Middle frontal gyrus (tissue), 1 donor: ENCODE results near the gene MGMT.
"Not testable (repeated sequence)": the region's sequence is repeated elsewhere in the genome, so short reads cannot be mapped to it uniquely, and the experiment has no call there.

Experiments used
- DNase-seq: peaks from one replicate; pipeline ENCODE4 v3.0.0-alpha.2; 2015; ENCODE audit warnings: low spot score; ENCODE audit errors: extremely low spot score

The MGMT gene

DNA sequence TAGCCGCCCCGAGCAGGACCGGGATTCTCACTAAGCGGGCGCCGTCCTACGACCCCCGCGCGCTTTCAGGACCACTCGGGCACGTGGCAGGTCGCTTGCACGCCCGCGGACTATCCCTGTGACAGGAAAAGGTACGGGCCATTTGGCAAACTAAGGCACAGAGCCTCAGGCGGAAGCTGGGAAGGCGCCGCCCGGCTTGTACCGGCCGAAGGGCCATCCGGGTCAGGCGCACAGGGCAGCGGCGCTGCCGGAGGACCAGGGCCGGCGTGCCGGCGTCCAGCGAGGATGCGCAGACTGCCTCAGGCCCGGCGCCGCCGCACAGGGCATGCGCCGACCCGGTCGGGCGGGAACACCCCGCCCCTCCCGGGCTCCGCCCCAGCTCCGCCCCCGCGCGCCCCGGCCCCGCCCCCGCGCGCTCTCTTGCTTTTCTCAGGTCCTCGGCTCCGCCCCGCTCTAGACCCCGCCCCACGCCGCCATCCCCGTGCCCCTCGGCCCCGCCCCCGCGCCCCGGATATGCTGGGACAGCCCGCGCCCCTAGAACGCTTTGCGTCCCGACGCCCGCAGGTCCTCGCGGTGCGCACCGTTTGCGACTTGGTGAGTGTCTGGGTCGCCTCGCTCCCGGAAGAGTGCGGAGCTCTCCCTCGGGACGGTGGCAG is at the start of gene MGMT:
Gene MGMT (plus strand): TSS at position 539 of the 656 bp plus-strand sequence.
- DNase-seq, result peak; percentile 58

DNA sequence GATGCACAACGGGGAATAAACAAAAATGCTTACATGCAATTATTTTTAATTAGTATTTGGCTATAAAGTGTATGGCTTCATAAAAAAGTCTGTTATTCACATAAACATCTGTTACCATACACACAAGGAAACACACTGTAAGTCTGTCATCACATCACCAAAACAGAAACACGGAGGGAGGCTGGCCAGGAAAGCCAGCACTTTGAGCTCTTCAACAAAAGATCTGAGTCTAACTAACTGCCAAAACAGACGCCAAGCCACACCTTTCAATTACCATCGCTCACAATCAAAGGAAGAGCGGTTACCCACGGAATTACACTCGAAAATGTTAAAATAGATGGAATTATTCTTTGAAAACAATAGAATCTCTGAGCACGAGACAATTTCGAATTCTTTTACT is 49.2 kb upstream of the MGMT start:
- DNase-seq, result no peak

DNA sequence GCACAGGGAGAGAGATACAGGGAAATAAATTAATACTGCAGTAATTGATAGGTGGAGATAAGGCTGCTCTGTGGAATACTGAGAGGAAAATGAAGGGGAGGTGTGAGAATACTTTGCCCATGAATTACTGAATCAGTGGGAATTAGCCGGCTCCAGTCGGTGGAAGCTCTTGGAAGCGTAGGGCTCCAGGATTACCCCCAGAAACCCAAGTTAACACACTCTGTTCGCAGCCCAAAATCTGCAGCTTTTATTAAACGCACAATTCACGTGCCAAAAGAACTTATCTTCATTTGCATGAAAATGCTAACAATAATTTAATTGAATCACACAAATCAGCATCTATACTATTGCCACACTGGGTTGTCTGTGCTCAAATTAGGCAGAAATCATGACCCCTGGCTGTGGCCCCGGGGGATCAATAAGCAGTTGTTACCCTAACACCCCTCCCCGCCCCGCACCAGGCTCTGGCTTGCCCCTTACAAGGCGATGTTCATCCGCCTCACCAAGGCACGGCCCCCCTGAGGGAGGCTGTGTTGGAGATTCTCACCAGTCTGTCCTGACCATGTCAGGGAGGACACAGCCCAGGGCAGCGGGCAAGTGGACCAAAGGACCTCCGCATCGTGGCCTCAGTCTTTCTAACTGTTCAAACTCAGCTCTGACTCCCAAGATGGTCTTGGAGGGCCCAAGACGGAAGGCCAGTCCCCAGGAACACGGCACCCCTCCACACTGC is 48.4 kb upstream of the MGMT start:
- no peak for DNase-seq

DNA sequence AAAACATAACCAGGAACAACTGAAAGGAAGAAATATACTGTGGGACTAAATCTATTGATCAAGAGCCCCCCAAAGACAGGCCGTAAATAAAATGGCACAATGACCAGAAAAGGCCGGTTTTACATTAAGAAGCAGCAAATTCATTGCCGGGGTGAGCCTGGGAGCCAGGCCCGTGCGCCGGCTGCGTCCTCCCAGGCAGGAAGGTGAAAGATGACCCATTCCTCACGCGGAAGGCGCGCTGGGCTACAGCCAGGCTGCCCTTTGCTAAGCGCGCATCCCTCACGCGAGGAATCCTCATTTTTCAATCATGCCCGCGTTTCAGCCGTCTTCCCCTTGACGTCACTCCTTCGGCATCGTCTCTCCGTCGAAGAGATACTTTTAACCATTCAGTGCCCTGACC is 47.6 kb upstream of the MGMT start:
- DNase-seq, result no peak

DNA sequence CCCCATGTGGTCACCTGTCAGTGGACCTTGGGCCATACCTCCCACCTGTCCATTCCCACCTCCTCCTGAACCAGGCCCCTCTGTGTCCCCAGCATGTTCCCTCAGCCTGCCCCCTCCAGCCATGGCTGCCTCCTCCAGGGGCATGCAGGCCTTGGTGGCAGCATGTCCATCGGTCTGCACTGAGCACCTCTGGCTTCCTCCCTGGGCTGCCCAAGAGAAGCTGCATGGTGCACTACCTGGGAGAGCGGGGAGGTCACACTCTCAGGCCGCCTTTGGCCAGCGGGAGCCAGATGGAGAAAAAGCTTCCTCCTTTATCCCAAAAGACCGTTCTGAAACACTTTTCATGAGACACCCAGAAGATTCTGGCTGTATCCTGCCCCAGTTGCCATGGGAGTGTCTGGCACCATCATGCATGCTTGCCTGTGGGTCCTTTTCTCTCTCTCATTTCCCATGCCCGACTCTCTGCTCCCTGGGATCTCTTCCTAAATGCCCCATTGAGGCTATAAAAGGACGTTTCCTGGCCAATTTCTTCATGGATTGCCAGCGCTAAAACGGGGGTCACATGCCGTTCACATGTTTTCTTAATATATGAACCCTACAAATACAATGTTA is 45.5 kb upstream of the MGMT start:
- DNase-seq, result no peak

DNA sequence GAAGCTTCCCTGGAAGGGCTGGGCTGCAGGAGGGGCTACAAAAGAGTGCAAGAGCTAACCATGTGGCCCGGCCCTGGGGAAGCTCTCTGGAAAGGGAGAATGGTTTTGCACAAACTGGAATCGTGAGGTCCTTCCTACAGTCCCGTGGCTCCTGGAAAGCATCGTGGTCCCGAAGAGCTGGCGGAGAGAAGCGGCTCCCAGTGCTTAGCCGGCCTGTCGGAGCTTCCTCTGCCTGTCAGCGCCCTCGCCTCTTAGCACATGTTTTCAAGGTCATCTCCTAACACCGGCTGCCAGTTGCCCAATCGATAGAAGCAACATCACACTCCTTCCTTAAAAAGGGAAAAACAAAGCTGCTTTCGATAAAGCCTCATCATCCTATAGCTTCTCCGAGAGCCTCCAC is 42.1 kb upstream of the MGMT start:
- no peak for DNase-seq

DNA sequence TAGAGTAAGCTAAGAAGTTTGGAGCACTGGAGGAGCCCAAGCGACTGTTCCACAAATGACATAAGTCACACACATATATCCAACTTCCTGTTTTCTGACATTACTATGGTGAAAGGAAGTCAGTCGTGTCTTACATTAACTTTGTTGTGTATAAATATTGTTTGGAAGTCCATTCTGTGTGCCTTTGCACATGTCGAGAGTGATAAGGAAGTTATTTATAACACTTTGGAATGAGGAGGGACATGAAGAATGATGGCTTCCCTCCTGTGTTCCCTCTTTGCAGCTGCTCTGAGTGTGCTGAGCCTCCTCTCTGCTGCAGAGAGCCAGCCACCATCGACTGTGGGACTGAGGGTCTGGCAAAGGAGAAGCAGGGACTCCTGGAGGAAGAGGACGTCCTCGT is 40.4 kb upstream of the MGMT start:
- no peak for DNase-seq

DNA sequence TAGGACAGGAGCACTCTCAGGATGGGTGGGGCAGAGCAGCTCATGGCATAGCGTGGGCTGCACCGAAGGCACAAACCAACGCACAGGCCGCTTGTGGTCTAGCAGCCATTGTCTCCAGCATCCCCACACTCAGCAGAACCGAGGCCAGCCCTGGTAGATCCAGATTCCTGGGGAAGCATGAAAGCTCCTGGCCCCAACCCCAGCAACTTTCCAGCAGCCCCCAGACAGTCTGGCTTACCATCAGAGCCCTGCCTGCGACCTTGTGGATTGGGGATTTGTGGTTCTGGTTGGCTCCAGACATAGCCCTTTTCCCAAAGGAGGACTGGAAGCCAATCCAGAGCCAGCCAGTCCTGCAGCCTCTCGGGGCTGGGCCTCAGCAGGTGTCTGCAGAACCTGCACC is 33.8 kb upstream of the MGMT start:
- no peak for DNase-seq

DNA sequence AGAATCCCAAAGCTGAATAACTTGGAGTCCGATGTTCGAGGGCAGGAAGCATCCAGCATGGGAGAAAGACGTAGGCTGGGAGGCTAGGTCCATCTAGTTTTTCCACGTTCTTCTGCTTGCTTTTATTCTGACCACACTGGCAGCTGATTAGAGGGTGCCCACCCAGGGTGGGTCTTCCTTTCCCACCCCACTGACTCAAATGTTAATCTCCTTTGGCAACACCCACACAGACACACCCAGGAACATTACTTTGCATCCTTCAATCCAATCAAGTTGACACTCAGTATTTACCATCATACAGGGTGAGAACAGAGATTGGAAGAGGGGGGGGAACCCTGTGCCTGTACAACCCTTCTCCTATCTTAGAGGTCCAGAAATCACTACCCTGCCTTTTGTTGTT is 31.3 kb upstream of the MGMT start:
- not testable (repeated sequence) for DNase-seq

DNA sequence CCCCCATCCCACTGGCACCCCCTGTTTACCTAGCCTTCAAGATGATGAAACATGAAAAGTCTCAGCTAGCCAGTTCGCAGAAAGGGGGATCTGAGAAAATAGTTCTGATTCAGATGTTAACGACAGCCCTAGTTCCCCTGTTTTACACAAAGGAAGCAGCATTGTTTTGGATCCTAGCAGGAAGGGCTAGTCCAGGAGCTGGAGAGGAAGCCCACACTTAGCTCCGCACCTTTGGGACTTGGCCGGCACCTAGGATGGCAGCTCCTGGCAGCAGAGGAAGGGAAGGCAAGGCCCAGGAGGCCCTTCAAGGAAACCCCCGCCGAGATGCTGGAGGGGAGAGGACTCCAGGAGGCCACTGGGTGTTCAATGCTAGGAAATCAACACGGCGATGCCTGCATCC is 29.0 kb upstream of the MGMT start:
- DNase-seq, result no peak

DNA sequence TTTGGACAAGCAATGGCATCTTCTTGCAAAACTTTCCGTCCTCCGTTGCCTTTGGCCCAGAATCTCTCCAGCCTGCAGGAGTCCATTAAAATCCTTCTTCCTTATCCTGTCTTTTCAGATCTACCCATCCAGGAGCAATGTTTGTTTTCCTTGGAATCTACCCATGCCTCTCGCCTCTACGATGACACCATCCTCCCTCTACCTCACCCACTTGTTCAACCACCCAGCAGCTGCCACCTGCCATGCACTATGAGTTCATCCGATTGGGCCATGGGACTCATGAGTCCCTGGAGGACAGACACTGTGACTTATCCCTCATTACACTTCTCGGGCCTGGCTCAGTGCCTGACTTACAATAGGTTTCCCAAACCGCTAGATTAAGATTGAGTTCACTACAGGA is 26.8 kb upstream of the MGMT start:
- no peak for DNase-seq

DNA sequence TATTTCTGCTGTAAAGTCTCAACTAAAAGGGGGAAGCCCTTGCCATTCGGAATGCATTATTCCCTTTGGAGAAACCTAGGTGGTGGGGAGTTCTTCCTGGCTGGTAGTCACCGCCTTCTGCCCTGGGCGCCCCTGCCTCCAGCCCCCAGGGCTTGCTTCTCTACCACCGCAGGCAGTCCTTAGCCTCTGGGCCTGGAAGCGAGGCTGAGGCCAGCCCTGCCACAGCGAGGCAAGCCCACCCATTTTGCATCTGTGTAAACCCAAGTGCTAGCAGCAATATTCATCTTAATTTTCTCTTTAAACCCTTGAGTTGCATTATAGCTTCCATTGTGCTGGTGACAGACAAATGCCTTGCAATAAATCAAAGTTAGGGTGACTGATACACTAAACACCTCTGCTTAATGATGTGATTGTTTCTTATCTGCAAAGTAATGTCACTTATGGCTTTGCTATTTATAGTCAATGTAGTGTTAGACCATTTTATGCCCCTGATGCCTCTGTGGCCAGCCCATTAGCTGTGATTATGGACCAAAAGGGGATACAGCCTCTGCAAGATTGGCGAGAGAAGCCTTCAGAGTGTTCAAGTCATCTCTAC is 26.2 kb upstream of the MGMT start:
- DNase-seq, result no peak

DNA sequence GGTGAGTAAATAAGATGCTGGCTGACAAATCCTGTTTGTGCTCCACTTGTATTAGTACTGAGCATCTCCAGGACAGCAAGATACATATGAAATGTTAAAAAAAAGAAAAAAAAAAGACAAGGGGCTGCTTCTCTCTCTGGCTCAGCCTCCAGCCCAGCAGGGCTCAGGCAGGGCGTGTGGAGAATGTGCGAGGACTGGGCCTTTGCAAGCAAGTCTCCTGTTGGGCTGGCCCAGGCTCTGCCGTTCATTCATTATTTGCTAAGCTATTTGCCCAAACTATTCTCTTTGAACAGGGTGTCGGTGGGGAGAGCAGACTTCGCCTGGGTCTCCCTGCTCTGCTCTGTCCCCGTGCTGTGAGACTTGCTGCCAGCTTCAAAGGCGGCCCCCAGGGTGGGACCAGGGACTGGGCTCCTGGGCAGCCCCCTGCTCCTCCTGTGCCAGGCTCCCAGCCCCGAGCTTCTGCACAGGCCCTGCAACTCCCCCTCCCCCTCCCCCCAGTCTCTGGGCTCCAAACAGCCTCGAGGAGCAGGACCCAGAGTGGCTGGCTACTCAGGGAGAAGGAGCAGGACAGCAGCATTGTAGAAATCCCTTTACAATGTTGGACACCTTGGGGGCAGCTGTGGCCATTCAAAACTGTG is 25.6 kb upstream of the MGMT start:
- no peak for DNase-seq

DNA sequence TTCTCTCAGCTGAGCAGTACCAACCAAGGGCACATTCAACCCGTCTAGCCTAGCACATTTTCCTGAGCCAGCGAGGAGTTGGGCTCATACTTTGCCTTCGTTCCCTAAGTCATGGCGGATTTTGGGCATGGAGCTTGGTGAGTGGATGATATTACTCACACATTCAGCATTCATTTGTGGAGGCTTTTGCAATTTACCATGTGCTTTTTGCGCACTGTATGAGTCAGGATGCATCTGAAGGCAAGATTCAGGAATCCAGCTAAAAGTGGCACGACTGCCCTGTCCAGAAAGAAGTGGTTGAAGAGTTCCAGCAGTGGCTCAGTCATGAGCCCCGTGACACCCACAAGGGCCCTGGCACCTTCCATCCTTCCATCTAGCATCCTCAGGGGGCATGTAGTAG is 24.2 kb upstream of the MGMT start:
- no peak for DNase-seq

DNA sequence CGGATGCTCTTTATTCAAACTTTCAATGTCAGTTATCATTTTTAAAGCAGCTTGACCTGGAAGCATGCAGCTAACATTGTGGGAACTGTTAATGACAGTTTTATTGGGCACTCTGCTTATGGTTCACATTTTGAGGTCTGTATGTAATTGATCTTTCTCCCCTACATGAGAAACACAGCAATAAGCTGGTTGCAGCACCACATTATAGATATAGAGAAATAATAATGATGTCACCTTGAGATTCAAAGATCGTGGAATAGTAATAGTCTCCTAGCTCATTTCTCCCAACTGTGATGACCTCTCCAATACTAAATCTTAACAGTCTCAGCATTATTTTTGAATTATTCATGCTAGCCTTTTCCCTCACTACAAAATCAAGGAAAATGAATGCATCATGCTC is 22.7 kb upstream of the MGMT start:
- DNase-seq, result no peak

DNA sequence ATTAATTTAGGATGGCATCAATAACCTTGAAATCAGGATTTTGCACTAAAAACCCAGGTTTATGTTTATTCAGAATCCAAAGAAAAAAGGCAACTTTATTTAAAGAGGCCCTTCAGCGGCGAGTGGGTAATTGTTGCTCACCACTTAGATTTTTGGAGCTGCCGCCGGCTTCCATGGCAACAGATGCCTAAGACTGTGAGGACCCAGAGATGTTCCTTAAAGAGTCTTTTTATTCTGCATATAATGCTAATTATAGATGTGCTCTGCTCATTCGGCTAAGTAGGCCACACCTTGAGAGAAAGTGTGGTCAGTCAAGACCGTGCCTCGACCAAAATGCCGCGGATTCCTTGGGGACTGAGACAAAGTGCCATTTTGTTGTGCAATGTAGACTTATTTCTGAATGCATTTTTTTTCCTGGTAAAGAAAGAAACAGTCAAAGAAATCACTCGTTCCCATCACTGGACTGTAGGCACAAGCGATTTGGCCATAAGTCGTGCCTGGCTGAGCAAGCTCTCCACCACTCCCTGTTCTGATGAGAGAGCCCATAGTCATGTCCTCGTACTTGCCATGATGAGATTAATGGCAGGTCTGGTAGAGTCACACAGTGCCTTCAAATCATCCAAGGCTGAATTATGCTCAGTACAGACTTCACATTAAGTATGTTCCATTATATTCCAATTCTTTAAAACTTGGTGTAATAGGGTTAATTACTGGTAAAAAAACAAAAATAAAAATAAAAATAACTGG is 21.4 kb upstream of the MGMT start:
- DNase-seq, result no peak

DNA sequence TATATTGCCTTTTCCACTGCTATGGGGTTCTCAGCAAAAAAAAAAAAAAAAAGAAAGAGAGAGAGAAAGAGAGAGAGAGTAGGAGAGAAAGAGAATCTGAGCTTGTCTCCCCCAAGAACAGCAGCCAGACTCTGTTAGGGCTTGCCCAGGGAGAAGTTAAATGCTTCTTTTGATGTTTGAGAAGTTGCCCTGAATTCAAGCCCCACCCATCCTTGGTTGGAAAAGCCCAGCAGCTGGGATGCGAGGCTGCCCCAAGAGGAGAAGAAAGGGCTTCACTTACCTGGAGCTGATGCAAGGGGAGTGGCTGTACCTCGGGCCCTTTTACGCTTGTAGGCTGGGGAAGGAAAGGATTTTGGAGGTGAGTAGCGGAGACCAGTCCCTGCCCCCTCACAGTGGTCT is 20.9 kb upstream of the MGMT start:
- no peak for DNase-seq

DNA sequence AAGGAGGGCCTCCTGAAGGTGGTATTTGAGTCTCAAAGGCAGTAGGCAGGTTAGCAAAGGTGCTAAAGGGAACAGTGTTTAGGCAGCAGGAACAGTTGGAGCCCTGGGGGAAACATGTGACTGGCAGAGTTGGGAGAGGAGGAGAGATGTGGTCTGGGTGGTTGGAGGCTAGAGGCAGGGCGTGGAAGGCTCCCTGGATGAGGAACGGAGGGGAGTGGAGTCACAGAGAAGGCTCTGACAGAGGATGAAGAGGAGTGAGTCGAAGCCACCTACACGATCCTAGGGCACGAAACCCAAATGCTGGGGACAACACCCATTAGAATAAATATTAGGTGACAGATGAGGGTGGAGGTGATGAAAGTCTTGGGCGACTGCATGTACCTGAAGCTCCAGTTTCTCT is 19.6 kb upstream of the MGMT start:
- no peak for DNase-seq

DNA sequence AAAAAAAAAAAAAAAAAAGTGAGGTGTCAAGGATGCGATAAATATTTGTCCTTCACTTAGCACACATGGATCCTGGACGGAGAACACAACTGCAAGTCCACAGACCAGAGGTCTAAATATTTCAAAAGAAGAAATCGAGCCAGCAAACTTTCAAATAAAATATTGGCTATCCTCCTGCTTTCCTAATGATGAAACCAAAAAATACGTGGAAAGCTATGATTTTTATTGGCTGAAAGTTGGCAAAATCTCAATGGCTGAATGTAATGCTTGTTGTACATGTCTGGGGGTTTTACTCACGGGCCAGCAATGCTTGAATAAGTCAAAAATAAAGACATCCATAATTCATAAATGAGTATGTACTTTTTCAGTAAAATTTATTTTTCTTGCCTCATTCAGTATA is 19.0 kb upstream of the MGMT start:
- DNase-seq, result no peak

DNA sequence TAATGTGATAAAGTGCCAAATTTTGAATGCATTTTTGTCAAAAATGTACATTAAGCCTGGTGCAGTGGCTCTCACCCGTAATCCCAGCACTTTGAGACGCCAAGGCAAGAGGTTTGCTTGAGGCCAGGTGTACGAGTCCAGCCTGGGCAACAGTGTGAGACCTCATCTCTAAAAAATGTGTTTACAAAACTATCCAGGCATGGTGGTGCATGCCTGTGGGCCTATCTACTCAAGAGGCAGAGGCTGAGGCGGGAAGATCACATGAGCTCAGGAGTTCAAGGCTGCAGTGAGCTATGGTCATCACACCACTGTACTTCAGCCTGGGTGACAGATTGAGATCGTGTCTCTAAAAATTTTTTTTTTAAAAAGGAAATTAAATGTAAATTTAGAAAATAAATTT is 18.5 kb upstream of the MGMT start:
- DNase-seq, result no peak

DNA sequence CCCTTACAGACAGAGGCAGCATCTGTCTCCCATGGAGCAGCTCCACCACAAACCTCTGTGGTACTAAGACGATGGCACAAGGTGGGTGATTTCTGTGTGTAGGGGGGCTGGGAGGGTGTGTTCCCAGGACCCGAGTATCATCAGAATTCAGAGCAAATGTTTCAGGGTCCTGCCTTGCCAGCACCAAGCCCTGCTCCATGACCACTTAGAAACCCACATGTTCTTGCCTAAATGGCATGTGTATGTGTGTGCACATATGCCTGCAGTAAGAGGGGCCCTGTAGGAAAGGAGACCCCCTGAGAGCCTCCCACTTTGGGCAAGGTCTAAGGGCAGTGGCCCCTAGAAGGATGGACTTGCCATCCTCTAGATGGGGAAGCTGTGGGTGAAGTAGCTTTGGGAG is 17.1 kb upstream of the MGMT start:
- no peak for DNase-seq
